HG03521 (cell line): ENCODE measurements around the gene TMEM273.
"Not testable (repeated sequence)": the region's sequence is repeated elsewhere in the genome, so short reads cannot be mapped to it uniquely, and the experiment has no call there.

Source experiments
- ATAC-seq: cut with Tn5 transposase; IDR thresholded peaks from one replicate; pipeline ENCODE4 v1.9.1; 2021; ENCODE audit warnings: mild to moderate bottlenecking, moderate library complexity; ENCODE audit not compliant: unreplicated experiment

Gene TMEM273

DNA sequence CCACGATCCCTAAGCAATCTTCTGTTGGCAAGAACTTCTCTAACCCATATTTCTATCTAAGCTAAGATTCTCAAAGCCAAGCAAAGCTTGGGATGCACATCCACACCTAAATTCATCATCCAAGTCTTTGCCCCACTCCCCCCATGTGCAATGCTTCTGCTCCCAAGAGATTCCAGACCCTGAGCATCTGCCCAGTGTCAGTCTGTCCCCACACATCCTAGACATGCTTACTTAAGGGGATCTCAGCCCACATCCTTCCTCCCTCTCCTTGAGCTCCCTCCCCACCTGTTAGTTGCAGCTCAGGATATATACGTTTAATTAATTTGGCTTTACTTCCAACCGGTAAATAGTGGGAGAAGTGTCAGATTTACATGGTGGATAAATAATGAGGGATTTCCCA lies 17.0 kb upstream of the TMEM273 start:
- ATAC-seq: no peak

DNA sequence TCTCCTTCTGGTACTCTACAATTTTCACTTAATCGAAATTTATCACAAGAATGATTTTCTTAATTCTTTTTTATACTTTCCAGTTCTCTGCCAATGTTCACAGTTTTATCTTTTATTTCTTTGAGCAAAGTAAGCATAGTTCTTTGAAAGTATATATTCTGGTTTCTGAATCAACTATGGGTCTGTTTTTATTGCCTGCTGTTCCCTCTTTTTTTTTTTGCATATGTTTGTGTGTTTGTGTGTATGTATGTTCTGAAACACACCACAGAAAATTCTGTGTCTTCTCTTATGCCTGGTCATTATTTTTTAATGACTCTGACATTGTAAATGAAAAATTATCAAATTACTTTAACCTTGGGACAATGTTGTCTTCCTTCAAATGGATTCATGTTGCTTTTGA lies 15.9 kb upstream of the TMEM273 start:
- ATAC-seq: no peak

DNA sequence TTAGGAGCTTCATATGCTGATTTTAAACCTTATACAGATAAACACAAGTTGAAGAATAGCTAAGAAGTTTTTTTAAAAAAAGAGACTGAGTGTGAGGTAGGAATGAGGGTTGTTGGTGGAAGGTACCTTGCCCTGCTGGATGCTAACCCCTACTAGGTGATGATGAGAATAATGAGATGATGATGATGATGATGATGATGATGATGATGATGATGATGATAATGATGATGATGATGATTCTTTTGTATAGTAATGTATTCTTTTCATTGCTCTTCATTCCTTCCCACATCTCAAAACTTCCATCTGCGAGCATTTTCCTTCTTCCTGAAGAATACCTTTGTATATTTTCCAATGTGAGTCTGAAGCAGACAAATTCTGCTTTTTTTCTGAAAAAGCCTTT lies 14.1 kb upstream of the TMEM273 start:
- no peak for ATAC-seq

DNA sequence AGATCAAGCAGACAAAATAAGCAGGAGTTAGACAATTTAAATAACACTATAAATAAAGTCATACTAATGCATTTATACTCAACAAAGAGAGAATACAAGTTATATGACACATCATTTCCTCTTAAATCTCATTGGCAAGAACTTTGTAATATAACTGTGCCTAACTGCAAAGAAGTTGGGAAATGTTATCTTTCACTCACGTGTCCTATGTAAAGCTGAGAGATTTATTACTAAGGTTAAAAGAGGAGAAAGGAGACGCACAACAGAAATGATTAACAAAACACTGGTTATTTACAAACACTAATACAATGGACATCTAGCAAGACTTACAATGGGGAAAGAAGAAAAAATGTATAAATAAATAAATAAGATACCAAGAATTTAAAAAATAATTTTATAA lies 12.7 kb upstream of the TMEM273 start:
- ATAC-seq: no peak

DNA sequence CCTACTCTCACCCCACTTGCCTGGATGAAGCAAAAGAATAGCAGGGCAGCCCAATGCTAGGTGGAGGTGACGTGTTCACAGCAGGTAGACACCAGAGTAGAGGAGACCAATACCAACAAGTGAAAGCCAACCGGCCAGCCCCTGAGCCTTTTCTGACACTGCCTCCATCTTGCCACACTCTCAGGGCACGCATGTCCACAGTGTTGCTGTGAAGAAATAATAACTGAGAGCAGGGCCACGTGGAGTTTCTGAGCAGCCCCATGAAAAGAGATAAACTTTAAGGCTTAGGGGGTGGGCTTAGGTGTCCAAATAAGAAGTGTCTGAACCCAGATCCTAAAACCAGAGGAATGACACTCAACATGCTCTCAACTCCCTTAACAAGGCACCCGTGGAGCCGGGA lies 9.0 kb upstream of the TMEM273 start:
- no peak for ATAC-seq

DNA sequence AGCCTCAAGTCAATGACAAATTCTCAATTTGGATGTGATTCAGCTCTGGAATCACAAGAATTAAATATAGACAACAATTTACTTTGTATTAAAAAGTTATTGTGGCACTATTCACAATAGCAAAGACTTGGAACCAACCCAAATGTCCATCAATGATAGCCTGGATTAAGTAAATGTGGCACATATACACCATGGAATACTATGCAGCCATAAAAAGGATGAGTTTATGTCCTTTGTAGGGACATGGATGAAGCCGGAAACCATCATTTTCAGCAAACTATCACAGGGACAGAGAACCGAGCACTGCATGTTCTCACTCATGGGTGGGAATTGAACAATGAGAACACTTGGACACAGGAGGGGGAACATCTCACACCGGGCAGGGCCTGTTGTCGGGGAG lies 7.7 kb upstream of the TMEM273 start:
- not testable (repeated sequence) for ATAC-seq

DNA sequence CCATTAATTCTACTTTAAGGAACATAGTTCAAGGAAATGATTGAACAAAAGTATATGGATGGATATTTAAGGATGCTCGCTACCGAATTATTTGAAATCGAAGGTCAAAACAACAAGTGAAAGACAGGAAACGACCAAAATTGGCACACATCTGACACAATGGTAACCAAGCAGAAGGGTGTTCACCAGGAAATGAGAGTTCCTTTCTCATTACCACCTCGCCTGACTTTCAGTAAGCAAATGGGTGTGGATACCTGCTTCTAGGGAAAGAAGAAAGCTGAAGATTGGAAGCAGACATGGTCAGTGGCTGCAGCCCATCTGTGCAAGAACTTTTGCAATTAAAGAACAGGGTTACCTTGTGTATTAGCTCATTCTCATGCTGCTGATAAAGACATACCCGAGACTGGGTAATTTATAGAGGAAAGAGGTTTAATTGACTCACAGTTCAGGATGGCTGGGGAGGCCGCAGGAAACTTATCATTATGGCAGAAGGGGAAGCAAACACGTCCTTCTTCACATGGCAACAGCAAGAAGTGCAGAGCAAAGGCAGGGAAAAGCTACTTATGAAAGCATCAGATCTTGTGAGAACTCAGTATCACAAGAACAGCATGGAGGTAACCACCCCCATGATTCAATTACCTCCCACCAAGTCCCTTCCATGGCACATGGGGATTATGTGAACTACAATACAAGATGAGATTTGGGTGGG lies 6.2 kb upstream of the TMEM273 start:
- ATAC-seq: no peak

DNA sequence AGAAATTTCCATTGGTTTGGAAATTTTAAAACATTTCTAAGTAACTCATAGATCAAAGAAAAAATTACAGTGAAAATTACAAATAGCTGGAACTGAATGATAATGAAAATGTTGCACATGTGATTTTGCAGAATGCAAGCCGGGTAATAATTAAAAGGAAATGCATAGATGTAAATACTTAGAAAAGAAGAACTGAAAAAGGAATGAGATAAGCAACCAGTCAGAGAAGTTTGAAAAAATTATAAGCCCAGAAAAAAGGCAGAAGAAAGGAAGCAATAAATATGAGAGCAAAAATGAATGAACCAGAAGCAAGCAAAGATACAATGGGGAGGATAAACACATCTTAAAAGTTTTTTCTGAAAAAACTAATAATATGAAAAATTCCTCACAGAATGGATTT lies 3.2 kb upstream of the TMEM273 start:
- no peak for ATAC-seq

DNA sequence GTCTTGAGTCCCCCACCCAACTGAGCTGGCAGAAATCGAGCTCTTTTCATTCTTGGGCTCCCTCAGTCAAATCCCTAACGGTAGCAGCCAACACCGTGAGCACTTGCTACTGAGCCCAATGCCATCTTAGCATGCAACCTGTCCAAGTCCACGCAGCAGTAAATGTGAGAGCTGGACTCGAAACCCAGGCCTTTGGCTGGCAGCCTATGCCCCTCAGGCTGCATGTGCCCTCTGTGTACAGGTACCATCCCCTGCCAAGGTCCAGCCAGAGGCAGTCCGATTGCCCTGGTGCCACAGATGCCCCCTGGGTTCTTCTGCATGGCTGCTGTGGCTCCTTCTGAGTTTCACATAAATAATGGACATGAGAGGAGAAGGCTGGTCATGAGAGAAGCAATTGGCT lies 1.2 kb upstream of the TMEM273 start:
- no peak for ATAC-seq

DNA sequence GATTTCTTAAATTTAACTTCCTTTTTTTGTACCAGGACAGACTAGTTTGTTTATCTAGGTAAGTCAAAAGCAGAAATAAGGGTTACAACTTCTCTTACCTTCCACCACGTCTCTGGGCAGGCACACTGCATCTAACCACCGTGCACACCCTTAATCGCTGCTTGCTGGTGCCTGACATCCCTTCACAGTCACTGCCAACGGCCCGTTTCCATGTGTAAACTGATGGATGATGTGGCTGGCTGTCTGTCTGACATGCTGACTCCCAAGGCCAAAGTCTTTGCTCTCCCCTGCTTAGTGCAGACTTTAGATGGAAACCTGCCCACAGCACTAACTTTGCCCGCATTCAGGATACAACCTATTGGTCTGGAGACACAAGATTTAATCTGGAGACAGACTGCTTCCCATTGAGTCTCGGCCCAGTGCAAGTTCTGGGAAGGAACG lies 1.1 kb downstream of the TMEM273 start:
- ATAC-seq: no peak

DNA sequence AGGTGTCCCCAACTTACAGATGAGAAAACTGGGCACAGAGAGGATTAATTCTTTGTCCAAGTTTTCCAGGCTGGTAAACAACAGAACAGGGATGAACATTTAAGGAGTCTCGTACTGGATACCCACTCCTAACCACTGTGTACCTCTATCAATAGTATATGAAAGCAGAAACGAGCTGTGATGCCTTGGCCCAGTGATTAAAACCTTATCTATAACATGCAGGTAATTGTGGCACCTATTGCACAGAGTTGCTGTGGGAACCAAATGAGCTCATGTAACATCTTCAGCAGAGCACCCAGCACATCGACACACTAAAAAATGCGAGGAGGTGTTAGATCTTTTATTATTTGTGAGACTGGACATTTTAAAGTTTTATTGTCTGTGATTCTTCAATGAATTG lies 1.6 kb downstream of the TMEM273 start:
- ATAC-seq: no peak

DNA sequence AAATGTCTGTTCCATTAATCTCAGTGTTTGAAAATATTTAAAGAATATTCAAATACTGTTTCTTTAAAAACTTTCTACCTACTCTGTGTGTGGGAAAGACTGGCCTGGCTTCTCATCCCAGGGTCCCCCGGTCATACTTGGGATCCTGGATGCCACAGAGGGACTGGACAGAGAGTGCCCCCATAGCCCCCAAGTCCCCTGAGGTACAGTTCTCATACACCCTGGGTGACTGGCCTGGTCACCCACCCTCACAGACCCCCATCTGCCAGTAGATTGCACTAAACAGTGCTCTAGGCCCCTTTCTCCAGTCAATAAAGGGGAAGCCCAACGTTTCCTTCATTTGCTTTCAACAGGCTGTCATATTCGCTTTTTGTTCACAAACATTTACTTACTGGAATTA lies 3.0 kb downstream of the TMEM273 start:
- no peak for ATAC-seq

DNA sequence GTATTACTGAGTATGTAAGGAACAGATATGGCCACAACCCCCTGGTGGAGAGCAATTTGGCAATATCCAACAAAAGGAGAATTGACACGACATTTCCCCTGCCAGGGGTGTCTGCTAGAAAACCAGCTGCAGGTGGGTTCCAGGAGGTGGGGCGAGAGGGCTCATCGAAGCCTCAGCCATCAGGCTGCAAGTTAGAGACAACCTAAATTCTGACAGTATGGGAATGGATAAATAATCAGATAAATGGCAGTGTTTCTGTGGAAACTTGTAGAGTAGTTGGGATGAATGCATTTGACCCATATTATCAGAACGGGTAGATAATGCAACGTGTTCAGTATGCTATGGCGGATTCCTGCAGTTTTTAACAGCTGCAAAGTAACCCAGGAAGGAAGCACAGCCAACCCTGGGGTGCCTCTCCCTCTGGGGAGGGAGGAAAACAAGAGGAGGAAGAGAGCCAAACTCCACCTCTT lies 3.5 kb downstream of the TMEM273 start:
- ATAC-seq: no peak

DNA sequence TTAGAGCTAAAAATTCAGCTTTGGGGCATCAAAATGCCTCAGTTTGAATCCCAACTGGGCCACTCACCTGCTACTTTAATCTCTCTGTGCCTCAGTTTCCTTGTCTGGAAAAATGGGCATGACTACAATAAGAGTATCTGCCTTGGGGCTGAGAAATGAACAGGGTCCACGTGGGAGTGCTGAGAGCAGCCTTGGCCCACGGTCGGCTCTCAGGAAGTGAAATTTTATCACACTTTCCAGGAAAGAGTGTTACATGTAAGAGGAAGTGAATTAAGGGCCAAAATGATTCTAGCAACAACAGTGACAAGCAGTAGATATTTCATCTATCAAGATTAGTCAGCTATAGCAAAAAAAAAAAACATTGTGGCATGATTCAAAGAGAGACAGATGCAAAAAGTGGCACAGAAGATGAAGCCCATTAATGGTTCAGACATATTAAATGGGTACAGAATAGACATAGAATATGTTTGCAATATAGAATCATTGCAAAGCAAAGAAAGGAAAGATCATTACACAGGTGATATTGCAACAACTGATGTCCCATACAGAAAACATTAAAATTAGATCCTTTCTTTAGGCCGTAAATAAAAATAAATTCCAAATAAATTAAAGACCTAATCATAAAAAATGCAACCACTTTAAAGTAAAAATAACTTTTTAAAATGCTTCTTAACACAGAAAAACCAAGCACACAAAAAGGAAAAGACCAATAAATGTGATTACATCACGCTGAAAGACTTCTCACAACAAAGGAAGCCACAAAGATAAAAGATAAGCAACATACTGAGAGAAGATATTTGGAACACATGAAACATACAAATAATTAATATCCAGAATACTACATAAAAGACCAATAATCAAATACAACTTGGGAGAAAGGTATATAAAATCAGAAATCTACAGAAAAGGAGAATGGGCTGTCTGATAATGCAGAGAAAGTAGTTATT lies 4.3 kb downstream of the TMEM273 start:
- ATAC-seq: no peak

DNA sequence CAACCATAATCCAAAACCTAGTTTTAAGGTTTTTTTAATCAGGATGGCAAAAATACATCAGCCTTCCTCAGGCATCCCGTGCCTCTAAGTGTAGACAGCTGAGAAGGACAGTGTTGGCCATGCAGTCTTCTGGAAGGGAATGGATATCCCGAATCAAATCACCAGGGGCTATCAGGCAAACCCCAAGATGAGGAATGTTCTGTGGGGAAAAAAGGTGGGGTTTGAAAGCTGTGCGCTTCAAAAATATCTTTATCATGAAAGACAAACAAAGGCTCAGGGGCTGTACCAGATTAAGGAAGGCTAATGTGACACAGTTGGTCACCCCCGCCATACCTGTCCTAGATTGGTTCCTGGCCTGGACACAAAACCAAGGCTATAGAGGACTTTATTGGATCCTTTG lies 5.4 kb downstream of the TMEM273 start:
- no peak for ATAC-seq

DNA sequence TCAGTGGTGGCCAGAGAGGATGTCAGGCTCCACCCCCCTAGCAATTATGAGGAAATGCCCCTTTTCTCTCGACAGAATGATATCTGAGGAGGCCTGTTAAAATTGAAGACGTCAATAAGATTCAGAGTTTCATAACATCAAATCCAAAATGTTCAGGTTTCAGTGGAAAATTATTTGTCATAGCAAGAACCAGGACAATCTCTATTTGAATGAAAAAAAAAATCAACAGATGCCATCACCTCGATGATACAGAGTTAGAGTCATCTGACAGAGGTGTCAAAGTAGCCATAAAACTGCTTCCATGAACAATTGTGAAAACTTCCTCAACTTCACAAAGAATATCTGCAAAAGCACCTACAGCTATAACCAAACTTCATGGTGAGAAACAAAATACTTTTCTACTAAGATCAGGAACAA lies 7.7 kb downstream of the TMEM273 start:
- ATAC-seq: no peak

DNA sequence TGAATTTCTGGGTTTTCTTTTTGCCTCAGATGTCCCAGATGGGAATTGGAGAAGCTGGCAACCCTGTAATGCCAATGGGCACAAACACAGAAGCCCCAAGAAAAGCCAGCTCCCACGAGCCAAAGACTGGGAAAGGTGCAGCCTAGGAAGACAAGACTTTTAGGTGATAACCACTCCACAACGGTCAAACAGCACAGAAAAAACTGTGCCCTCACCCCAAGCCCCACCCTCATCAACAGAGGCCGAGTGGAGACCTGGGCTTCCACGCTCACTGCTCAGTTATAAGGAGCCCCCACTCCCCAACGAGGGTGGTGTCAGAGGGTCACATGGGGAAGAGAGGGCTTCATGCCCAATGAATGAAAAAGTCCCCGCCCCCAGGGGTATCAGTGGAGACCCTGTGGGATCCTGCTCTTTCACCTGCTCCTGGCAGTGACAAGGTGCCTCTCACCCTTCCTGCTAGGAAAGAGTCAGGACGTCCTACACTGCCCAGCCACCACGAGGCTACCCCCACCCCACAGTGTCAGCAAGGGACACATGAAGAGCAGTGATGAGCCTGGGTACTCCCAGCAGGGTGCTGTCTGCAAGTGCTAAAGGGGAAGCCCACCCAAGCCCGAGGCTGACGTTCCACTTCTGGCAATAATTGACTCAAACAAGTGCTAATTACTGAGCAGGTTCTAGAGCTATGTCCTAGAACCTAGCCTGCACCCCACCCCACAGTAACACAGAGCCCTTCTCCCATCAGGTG lies 8.3 kb downstream of the TMEM273 start:
- no peak for ATAC-seq

DNA sequence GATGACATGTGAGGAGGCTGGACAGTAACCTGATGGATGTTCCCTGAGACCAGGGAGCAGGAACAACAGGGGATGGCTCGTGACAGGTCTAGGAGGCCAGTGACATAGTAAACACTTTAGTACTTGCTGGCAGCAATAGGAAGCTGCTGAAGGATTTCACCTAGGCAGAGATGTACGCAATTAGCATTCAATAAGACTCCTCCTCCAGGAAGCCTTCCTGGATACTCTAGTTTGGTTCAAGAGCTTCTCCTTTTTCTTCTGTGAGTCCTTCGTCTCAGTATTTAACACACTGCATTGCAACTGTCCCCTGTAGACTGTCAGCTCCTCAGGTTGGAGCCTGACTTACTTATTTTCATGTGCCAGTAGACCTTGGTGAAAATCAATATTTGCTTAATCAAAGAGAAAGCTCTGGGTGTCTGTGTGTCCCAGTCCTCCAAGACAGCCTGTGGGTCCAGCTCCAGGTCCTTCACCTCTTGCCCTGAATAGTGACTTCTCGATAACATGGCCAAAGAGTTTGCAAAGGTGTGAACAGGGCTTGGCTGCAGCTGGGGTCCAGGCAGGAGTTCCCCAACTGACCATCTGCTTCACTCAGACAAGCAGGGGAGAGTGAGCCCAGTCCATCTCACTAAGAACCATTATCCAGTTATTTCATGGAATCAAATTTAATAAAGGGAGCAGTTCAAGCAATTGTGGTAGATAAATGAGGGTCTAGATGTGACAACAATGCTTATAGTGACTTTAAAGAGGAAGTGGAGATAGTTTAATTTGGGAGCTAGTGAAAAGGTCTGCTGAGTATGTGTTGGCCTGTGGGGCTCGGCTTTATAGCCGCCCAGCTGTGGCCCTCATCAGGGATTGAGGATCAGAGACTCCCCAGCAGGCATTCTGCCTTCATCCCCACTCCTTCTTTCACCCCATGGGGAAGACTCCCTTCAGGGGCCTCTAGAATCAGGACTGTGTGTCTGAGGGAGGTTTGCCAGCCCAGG lies 9.4 kb downstream of the TMEM273 start:
- no peak for ATAC-seq

DNA sequence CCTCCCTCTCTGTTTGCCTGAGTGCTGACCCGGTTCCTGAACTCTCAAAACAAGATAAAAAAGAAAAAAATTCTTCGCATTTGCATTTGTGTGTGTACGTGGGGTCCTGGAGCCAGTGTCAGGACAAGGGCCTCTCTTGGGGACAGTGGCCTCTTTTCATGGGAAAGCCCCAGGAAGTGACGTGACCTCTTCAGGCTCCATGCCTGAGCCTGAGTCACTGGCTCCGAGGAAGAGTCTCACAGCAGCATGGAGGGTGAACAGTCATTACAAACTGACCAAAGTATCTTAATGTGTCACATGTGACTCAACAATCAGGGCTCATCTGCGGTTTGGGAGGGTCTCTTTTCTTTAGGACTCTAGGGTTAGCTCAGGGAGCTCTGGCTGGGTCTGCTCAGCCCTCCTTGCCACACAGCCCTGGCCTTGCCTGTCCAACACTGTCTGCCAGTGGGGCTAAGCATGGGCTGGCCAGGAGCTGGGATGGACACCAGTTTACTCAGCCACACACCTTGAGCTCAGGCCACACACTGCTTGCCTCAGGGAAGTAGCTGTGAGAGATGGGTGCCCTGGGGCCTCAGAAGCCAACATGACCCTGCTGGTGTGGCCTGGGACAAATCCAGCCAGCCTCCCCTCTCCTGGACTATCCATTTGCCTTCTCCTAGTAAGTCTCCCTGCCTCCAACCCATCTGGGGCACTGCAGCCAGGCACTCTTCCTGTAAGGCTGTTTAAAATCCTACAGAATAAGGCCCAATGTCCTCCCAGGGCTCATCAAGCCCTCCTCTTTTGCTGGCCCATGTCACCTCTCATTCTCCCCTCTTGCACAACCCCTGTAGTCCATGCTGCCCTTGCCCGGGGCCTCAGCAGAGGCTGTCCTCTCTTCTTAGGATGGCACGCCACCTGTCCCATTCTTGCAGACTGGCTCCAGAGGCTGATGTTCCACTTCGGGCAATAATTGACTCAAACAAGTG lies 10.5 kb downstream of the TMEM273 start:
- peak; percentile 70 for ATAC-seq
